D721Med (cell line): ENCODE data around the gene DCT.

Source experiments
- DNase-seq: peaks from one replicate; pipeline ENCODE4 v3.0.0; 2011; ENCODE audit warnings: low spot score; ENCODE audit not compliant: insufficient read length
- FAIRE-seq: peaks from 2 replicates; lab custom pipeline; 2011; peaks lifted over from hg19 to GRCh38; lab: Jason Lieb, UNC
- CTCF ChIP-seq: IDR thresholded peaks from 2 replicates; pipeline ENCODE4 v1.5.1; 2012; ENCODE audit warnings: mild to moderate bottlenecking, control low read depth; ENCODE audit not compliant: insufficient read depth; ENCODE audit errors: missing control alignments

Gene DCT

GRCh38 chr13:94408314-94409036 is 71.0 kb downstream of the DCT start:
- no peak for DNase-seq
- no peak for TF ChIP-seq CTCF
- FAIRE-seq: peak; percentile 72

- no peak for DNase-seq
- FAIRE-seq: no peak
- no peak for TF ChIP-seq CTCF
Measured at GRCh38 chr13:94400874-94401273, 78.6 kb downstream of the DCT start.

GRCh38 chr13:94399812-94400211 is 79.7 kb downstream of the DCT start:
- FAIRE-seq (no peak), DNase-seq (no peak)
- no peak for TF ChIP-seq CTCF

- FAIRE-seq (no peak), DNase-seq (no peak)
- no peak for TF ChIP-seq CTCF
Measured at GRCh38 chr13:94395860-94396259, 83.6 kb downstream of the DCT start.

GRCh38 chr13:94394723-94395122 is 84.8 kb downstream of the DCT start:
- no peak for TF ChIP-seq CTCF
- FAIRE-seq (no peak), DNase-seq (no peak)

- no peak for DNase-seq
- FAIRE-seq: no peak
- no peak for TF ChIP-seq CTCF
Measured at GRCh38 chr13:94390881-94391280, 88.6 kb downstream of the DCT start.

- no peak for FAIRE-seq
- TF ChIP-seq CTCF: no peak
Measured at GRCh38 chr13:94389604-94390351, 89.7 kb downstream of the DCT start.

More at GRCh38 chr13:94389604-94390351, 89.7 kb downstream of the DCT start:
- no peak for DNase-seq
